Embryonic facial prominence (tissue), 1 donor: Measurements from ENCODE around the gene B9D1.

Experiments
- DNase-seq: peaks from one replicate; pipeline ENCODE4 v3.0.0-alpha.2; 2016; ENCODE audit errors: extremely low spot score

The B9D1 gene, protein sequence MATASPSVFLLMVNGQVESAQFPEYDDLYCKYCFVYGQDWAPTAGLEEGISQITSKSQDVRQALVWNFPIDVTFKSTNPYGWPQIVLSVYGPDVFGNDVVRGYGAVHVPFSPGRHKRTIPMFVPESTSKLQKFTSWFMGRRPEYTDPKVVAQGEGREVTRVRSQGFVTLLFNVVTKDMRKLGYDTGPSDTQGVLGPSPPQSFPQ

DNA sequence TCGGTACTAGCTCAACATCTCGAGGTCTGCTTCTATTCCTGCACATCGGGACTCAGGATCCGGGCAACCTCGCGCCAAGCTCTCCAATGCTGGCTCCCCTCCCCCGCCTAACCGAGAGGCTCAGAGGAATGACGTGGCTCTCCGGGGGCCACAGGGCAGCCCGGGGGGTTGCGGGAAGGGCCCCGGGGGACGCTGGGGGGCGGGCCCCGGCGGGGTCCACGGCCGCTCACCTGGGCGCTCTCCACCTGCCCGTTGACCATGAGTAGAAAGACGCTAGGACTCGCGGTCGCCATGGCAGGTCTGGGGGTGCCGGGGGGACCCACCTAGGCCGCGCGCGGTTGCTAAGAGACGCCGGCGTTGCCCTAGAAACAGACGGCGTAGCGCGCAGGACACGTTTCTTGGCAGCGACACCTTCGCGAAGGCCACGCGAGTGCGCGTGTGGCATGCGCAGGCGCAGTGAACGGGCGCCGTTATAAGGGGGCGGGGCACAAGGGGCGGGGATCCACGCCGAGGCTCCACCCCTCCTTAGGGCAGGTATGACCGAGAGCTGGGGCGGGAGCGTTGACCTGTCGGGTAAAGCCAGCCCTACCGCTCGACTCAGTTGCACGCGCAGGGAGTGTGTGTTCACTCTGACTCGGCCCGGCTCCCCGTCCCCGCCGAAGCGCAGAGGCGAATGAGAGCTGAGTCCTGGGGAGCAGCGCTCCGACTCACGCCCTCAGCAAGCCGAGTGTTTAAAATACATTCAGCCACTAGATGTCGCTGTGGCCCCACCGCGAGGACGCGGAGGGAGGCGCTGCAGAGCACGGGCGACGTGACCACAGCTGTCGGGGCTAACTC, at the start of gene B9D1:
TSS of gene B9D1 (minus strand) at position 447 of the 837 bp plus-strand sequence. CDS start at position 293, 154 bp downstream.
- peak; percentile 84 for DNase-seq

DNA sequence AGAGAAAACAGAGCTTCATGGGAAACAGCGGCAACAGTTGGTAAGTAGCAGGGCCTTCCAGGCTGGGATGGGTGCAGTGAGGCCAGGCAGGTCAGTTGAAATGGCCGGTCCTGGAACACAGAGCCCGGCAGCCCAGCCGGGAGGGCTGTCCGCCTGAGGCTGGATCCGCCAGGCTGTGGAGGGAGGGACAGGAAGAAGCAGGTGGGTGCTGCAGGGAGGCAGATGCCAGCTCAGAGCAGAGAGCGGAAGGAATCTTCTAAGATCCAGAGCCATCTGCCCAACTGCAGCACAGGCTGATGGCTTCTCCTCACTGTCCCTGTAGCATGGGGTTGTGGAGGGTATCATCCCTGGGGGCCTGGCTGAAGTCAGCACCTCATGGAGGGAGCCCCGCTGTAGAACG, 49.1 kb upstream of the B9D1 start:
- no peak for DNase-seq

DNA sequence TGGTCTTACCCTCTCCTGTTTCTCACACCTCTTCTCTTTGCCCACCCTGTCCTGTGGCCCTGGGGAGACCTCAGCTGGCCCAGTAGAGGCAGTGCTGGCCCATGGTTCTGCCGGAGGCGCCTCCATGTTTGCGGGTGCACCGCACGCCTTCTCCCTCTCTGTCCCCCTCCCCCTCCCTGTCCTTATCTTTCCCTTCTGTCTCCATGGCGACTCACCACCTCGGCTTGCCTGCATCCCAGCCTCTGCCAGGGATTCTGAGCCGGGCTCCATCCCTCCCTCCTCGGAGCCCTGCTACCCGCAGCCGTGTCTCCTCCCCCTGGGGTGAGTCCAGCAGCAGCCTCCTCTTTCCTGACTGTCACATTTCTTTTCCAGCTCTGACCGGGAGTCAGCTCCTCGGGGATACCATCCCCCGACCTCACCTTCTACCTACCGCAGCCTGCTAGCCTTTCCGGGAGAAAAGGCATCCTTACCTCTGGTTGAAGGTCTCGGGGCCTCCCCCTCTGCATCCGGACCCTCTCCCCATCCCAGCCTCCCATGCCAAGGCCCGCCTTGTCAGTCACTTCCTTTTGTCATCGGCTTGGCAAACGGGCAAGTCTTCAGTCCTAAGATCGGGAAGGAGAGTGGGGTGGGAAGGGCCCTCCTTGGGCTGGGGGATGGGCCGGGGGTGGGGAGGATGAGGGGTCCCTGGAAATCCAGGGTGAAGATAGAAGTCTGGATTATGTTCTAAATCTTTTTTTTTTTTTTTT, 48.5 kb upstream of the B9D1 start, which contains the start of gene RNF112:
TSS of gene RNF112 (plus strand) at position 358 of the 746 bp plus-strand sequence. CDS start at position 535, 177 bp downstream.
- DNase-seq: no peak

DNA sequence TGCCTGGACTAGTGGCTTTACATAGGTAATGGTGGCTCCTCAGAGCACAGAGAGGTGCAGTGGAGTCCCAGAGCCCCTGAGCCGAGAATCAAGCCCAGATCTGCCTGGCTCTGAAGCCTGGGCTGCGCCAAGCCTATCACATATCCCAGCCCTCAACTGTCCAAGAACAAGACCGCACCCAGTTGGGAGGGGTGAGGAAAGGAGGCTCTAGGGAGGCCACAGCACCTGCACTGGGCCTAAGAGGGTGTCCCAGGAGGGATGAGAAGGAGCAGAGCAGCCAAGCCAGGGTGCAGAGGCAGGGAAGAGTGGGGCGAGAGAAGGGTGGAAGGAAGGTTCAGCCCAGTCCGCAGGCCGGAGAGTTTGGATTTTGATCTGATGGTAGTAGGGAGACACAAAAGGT, 47.6 kb upstream of the B9D1 start:
- no peak for DNase-seq

DNA sequence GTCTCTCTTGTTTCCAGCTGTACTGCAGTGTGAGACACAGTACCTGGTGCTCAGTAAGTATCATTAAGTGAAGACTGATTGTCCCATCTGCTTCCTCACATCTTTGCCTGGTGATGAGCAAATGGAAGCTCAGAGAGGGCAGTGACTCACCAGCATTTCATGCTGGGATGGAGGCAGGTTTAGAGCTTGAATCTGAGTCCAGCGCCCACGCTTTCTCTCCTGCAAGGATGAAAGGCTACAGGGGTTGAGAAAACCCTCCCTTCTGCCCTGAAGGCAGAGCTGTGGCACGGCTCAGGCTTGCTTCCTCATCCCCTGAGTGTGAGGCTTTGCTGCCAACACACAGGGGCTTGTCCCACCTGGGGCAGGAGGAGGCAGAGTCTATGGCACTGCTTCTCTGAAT, 47.0 kb upstream of the B9D1 start:
- no peak for DNase-seq

DNA sequence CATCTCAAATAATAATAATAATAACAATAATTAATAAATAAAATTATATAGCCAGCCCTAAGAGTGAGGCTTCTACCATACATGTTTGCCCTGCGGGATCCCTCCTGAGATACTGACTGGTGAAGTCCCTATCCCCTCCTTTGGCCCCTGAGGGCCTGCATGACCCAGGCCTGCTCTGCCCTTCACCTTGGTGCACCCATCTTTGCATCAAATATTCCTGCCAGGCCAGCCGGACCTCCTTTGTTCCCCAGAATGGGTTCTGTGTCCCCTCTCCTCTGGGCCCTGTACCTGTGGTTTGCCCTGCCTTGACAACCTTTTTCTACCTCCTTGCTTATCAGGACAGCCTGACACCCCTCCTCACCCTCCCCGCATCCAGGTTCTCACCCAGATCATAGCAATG, 46.5 kb upstream of the B9D1 start:
- no peak for DNase-seq

DNA sequence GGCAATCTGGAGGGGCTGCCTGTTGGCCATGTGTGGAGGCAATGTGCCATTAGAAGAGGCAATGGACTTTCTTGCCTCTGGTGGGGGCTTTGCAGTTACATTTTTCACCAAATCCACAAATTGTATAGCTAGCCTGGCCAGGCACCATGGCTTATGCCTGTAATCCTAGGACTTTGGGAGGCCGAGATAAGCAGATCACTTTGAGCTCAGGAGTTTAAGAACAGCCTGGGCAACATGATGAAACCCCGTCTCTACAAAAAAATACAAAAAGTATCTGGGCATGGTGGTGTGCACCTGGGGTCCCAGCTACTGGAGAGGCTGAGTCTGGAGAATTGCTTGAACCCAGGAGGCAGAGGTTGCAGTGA, 45.8 kb upstream of the B9D1 start:
- no peak for DNase-seq

DNA sequence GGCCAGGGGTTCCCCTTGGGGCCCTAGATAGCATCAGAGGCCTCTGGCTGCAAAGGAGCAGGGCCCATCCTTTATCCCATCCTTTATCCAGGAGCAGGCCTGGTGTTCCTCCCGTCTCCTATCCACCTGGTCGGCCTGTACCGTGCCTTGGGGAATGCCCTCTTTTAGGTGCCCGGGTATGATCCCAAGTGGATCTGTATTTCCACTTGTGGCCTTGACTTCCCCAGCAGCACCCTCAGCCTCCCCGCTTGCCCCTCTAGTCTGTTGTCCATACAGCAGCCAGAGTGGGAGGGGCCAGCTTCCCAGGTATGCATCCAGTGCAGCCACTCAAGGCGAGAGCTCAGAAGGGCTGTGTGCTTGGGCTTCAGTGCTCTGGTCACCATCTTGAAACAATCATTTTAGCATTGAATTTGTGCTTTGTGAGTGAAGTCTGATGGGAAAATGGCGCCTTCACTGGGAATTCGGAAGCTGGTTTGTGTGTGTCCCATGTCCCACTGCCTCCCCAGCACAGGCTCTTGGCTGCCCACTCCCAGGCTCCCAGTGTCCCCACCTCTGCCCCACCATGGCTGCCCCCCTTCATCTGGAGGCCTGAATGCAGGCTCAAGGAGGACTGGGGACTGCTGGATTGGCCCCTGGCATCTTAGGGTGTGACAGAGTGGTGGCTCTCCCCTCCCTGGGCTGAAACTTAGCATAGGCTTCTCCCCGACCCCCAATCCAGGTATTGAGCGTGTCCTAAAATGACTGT, 45.2 kb upstream of the B9D1 start:
- no peak for DNase-seq

DNA sequence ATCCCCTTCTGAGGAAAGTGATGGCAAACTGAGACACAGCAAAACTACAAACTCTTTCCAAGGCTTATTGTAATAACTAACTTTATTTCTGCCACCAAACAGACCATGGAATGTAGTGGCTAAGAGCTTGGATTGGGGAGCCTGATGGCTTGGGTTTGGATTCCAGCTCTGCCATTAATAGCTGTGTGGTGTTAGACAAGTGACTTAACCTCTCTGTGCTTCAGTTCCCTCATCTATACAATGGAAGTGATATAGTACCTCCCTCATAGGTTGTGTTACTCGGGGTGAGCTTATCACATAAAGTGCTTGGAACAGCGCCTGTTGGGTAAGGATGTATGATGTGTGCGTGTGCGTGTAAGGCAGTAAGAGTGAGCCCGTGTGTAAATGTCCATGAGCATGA, 42.6 kb upstream of the B9D1 start:
- no peak for DNase-seq

DNA sequence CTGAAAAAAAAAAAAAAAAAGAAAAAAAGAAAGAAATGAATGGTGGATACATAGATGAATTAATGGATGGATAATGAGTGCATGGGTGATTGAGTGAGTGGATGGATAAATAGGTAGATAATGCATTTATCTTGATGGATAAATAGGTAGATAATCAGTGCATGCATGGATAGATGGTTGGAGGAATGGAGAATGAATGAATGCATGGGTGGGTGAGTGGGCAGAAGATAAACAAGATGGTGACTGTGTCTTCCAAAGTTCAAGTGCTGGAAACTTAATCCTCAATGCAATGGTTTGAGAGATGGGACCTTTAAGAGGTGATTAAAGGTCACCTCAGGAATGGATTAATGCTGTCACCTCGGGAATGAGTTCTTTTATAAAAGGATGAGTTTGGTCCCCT, 41.7 kb upstream of the B9D1 start:
- DNase-seq: no peak

DNA sequence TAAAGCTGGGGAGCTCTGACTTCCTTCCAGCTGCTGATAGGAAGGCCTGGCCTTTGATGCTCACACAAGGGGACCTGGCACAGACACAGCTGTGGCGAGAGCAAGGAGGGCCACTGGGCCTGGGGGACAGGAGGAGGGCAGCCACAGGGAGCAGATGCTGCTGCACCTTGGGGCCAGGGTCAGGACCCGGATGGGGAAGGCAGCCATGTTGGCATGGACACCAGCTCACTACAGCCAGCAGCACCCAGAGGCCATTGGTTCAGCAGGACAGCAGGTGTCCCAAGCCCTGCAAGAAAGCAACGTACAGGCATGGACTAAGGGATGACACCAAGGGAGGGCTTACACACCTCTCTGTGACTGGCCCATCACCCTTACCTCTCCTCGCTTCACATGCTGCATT, 40.5 kb upstream of the B9D1 start:
- no peak for DNase-seq

DNA sequence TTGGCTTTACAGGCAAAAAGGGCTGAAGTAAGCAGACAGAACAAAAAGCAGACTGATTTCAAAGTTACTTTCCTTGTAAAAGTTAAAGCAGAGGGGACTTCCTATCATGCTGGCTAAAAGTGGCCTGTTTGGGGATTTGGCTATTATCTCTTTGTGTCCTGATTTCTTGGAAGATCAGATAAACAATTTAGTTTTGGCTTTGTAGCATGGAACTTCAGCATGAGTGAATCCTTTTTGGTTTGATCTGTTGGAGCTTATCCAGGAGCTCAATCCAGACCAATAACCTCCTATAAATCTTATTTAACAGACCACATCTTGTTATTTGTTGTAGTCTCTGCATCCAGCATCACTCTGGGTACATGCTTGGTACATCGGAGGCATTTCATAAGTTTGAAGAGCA, 39.6 kb upstream of the B9D1 start:
- no peak for DNase-seq

DNA sequence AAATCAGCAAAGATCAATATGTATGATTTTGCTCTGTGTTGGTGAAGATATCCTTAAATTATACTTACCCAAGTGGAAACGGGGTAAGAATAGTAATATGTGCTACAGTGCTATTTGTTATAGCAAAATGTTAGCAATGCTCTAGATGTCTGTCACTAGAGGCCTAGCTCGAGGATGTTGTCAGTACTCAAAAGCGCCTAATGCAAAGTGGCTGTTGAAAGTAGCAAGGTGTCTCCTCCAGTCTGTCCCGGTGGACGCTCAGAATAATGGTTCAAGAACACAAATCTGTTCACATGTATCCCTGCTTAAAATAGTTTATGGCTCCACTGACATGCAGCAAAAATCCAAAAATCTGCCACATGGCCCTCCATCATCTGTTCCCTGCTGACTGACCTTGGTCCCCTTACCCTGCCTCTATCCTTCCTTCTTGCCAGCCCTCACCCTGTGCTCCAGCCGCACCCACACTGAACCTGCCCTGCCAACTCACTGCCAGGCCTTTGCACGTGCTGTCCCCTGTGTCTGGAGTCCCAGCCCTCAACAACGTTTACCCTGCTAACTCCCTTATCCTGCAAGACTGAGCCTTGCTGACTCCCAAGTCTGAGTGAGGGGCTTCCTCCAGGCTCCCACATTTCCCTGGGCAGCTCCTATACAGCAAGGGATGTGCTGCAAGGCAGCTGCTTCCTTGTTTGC, 38.9 kb upstream of the B9D1 start:
- no peak for DNase-seq

DNA sequence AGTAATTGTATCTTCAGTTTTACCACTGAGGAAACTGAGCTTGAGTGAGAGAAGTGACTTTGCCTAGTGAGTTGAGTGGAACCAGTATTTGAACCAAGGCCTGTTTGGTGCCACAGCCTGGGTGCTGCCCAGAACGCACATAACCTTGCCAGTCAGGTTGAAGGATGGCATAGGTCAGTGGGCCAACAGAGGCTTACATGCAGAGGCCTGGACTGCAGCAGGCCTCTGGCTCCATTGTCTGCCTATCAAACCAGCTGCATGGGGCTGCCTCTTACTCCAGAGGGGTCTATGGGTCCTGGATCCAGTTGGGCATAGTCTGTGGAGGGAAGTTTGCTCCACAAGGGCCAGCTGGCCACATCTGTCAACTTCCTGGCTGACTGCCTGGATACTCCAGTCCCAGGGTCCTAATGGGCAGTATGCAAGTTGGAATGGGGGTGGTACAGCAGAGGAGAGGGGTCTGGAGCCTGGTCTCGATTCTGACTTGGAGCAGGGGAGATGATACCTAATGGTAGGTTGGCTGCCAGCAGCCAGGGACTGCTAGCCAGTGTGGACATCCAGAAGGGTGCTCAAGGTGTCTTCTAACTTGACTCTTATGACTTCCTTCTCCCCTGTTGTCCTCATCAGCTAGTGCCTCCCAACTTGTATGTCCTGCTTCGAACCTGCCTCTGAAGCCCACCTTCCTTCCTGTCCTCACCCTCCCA, 37.4 kb upstream of the B9D1 start:
- no peak for DNase-seq

DNA sequence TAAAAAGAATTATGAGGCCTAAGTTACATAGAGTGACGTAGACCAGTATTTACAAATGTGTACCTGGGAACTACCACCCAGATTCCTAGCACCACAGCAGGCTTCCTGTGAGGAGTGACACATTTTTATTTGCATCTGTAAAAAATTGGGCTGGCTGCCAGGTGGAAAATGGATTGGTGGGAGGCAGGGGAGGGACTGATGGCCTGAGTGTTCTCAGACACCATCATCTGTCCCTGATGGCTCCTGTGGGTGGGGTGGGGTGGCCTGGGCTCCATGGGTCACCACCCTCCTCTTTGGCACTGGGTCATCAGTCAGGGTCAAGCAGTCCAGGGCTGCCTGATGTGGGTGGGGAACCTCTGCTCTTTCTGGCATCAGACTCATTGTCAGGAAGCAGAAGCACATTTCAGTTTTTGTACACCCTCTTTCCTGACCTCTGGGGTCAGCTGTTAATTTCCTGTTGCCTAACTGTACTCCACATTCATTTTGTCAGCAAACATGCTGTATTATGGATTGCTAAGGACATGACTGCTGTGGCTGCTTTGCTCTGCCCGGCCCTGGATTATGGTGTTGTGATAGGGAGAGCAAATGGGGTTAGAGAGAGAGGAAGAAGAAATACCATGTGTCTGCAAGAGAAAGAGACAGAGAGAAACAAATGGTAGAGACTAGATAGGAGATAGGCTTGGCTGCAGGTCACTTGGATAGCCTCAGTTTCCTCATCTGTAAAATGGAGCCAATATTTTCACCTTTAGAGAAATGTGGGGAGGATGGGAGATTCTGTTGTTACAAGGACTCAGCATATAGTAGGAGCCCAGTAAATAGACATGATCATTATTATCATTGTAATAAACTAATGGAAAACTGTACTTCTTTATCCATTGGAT, 36.0 kb upstream of the B9D1 start:
- DNase-seq: no peak

DNA sequence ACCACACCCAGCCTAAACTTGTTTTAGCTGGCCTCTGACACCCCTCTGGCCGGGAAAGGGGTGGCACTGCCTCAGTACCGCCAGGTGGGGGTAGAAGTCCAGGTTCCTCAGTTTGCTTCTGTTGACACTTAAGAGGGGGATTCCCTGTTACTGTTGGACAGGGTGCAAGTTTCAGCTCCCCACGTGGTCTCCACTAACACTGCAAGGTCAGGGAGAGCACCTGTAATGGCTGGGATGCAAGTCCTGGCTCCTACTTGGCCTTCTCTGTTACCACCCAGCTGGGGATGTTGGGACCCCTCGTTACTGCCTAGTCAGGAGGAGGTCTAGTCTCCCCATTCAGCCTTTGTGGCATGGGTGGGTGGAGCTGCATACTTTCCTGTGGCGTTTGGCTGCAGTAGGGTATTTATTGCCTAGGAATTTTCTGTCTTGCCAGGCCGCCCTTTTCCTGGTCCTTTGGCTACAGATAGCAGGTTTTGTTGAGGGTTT, 35.1 kb upstream of the B9D1 start:
- DNase-seq: no peak

DNA sequence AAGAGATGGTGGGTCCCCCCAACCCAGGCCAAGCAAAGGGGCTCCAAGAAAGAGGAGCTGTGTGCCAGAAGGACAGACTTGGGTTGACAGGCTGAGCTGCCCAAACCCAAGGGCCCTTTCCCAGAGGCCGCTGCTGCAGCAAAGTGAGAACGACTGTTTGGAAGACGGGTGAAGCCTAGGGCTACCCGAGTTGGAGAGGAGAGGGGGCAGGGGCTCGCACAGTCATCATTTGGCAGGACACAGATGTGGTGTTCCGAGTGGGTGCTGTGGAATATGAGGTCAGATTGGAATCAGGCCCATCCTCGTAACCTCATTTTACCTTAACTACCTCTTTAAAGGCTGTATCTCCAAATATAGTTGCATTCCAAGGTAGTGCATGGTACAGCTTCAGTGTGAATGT, 29.8 kb upstream of the B9D1 start:
- no peak for DNase-seq

DNA sequence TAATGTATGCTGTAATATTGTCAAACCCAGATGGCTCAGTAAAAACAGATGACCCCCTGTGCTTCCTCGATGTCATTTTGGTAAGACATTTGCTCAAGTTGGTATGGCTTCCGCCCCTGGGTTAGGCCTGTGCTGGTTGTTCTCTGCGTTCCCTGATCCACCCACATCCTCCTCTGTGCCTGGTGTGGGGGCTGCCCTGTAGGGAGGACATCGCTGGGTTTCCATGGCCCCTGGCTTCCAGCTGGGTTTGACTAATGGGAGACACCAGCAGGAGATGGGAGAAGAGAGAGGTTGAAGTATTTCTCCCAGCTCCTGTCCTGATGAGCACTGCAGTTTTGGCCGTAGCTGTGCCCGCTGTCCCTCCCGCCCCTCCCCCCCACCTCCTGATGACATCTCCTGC, 28.9 kb upstream of the B9D1 start:
- no peak for DNase-seq

DNA sequence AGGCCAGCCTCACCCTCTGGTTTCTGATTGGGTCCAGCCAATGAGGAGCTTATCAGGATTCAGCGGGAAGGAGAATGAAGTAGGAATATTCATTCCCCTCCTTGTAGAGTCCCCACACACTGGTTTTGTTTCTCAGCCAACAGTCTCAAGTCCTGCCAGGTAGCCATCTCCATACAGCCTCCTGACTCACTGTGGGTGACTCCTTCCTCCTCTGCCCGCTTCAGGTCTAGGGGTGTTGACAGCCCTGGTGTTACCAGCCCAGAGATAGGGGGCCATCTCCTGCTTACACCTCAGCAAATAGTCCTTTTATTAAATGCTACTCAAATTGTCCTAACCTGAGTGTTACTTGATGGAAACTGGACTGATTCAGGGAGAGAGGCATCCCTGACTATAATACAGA, 28.4 kb upstream of the B9D1 start:
- no peak for DNase-seq
